Activated CD8-positive, alpha-beta memory T cell treated with anti-CD3 and anti-CD28 coated beads, Interleukin-2, amount 50 U/mL, for 4 hours (primary cell): ENCODE data around the gene OLIG2.

Source experiments
- DNase-seq: peaks from one replicate; pipeline ENCODE4 v3.0.0-alpha.2; 2020

Gene OLIG2

GRCh38 chr21:33020558-33021100 is 5.1 kb upstream of the OLIG2 start:
- DNase-seq = no peak

- DNase-seq = no peak
Measured at GRCh38 chr21:33021150-33021549, 4.6 kb upstream of the OLIG2 start.

- no peak for DNase-seq
Measured at GRCh38 chr21:33021667-33022066, 4.1 kb upstream of the OLIG2 start.

- DNase-seq = no peak
Measured at GRCh38 chr21:33022489-33022827, 3.3 kb upstream of the OLIG2 start.

- no peak for DNase-seq
Measured at GRCh38 chr21:33022828-33023573, 2.7 kb upstream of the OLIG2 start.

GRCh38 chr21:33023574-33024200 is 2.0 kb upstream of the OLIG2 start:
- no peak for DNase-seq

GRCh38 chr21:33024201-33025103 is 1.3 kb upstream of the OLIG2 start:
- no peak for DNase-seq

GRCh38 chr21:33025106-33025488 is 638 bp upstream of the OLIG2 start:
- no peak for DNase-seq

GRCh38 chr21:33026443-33026858 is 716 bp downstream of the OLIG2 start:
- DNase-seq = no peak

- DNase-seq = no peak
Measured at GRCh38 chr21:33026878-33027400, 1.2 kb downstream of the OLIG2 start.

GRCh38 chr21:33027401-33028286 is 1.9 kb downstream of the OLIG2 start:
- DNase-seq = no peak

- DNase-seq = no peak
Measured at GRCh38 chr21:33028287-33028670, 2.5 kb downstream of the OLIG2 start.

GRCh38 chr21:33028773-33029384 is 3.1 kb downstream of the OLIG2 start:
- no peak for DNase-seq

GRCh38 chr21:33029385-33029921 is 3.7 kb downstream of the OLIG2 start:
- DNase-seq = no peak

GRCh38 chr21:33029975-33030461 is 4.3 kb downstream of the OLIG2 start:
- DNase-seq = no peak

GRCh38 chr21:33030633-33031032 is 4.9 kb downstream of the OLIG2 start:
- no peak for DNase-seq

- DNase-seq = no peak
Measured at GRCh38 chr21:33031152-33031911, 5.6 kb downstream of the OLIG2 start.

- no peak for DNase-seq
Measured at GRCh38 chr21:33032434-33033047, 6.8 kb downstream of the OLIG2 start.

GRCh38 chr21:33033094-33033951 is 7.6 kb downstream of the OLIG2 start:
- no peak for DNase-seq
